ENCODE data around the gene BMERB1.
"Not testable (repeated sequence)": the region's sequence is repeated elsewhere in the genome, so short reads cannot be mapped to it uniquely, and the experiment has no call there.

Gene BMERB1

GRCh38 chr16:15439521-15439920 lies 5.1 kb downstream of the BMERB1 start:
- H3K36me3 Mint-ChIP-seq (ENCODE audit: low read depth) = peaks cover 11% of the 10 kb centered on the region
- DNase-seq = no peak
- peaks cover 8% of the 10 kb centered on the region for H3K27me3 Mint-ChIP-seq (ENCODE audit: low read depth, poor library complexity)
- H3K4me1 Mint-ChIP-seq = peaks cover 22% of the 10 kb centered on the region
- no peak overlapping the region for H3K4me3 Mint-ChIP-seq
- H3K9me3 Mint-ChIP-seq = peaks cover 7% of the 10 kb centered on the region
- TF ChIP-seq, protein P1, sequence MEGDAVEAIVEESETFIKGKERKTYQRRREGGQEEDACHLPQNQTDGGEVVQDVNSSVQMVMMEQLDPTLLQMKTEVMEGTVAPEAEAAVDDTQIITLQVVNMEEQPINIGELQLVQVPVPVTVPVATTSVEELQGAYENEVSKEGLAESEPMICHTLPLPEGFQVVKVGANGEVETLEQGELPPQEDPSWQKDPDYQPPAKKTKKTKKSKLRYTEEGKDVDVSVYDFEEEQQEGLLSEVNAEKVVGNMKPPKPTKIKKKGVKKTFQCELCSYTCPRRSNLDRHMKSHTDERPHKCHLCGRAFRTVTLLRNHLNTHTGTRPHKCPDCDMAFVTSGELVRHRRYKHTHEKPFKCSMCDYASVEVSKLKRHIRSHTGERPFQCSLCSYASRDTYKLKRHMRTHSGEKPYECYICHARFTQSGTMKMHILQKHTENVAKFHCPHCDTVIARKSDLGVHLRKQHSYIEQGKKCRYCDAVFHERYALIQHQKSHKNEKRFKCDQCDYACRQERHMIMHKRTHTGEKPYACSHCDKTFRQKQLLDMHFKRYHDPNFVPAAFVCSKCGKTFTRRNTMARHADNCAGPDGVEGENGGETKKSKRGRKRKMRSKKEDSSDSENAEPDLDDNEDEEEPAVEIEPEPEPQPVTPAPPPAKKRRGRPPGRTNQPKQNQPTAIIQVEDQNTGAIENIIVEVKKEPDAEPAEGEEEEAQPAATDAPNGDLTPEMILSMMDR (IDR thresholded peaks at IDR 0.05) = no peak
- H3K27ac Mint-ChIP-seq = peak overlapping the region; percentile 30

- H3K36me3 Mint-ChIP-seq (ENCODE audit: low read depth) = peaks cover 25% of the 10 kb centered on the region
- H3K9me3 Mint-ChIP-seq = peaks cover 17% of the 10 kb centered on the region
- TF ChIP-seq, protein P1 (IDR thresholded peaks at IDR 0.05) = no peak
- peaks cover 5% of the 10 kb centered on the region for H3K27me3 Mint-ChIP-seq (ENCODE audit: low read depth, poor library complexity)
- H3K27ac Mint-ChIP-seq = no peak overlapping the region
- peaks cover 13% of the 10 kb centered on the region for H3K4me1 Mint-ChIP-seq
- H3K4me3 Mint-ChIP-seq = no peak overlapping the region
- no peak for DNase-seq
These were observed 6.5 kb downstream of the BMERB1 start for GRCh38 chr16:15440852-15441251.

GRCh38 chr16:15442140-15442539 lies 7.8 kb downstream of the BMERB1 start:
- not testable (repeated sequence) for DNase-seq; H3K27me3 Mint-ChIP-seq (ENCODE audit: low read depth, poor library complexity)

GRCh38 chr16:15443753-15444152 lies 9.4 kb downstream of the BMERB1 start:
- H3K4me3 Mint-ChIP-seq = no peak overlapping the region
- TF ChIP-seq, protein P1 (IDR thresholded peaks at IDR 0.05) = no peak
- H3K27ac Mint-ChIP-seq = no peak overlapping the region
- H3K9me3 Mint-ChIP-seq = peaks cover 17% of the 10 kb centered on the region
- H3K36me3 Mint-ChIP-seq (ENCODE audit: low read depth) = peaks cover 36% of the 10 kb centered on the region
- DNase-seq = no peak
- H3K27me3 Mint-ChIP-seq (ENCODE audit: low read depth, poor library complexity) = peaks cover 2% of the 10 kb centered on the region
- H3K4me1 Mint-ChIP-seq = peaks cover 11% of the 10 kb centered on the region

More at GRCh38 chr16:15442140-15442539, 7.8 kb downstream of the BMERB1 start:
- not testable (repeated sequence) for H3K27ac Mint-ChIP-seq, H3K4me3 Mint-ChIP-seq
- peaks cover 11% of the 10 kb centered on the region for H3K4me1 Mint-ChIP-seq
- H3K9me3 Mint-ChIP-seq = peaks cover 17% of the 10 kb centered on the region
- peaks cover 32% of the 10 kb centered on the region for H3K36me3 Mint-ChIP-seq (ENCODE audit: low read depth)

DNA sequence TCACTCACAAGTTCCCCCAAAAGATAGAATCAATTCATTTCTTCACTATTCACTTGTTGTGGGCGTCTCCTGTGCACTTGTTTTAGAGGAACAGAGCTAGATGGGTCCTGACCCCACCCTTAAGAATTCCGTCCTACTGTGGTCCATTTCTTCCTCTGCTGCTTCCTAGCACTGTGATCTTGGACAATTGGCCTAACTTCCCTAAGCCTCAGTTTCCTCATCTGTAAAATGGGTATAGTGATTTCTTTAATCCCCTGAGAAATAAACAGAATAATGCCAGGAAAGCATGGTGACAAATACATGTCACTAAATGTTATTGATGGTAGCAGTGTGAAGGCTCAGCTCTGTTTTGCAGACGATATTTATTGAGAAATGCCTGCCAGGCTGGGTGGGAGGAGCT lies 9.9 kb downstream of the BMERB1 start:
- Mint-ChIP-seq H3K27me3 (ENCODE audit: low read depth, poor library complexity) (peaks cover 2% of the 10 kb centered on the region), H3K27ac (peak overlapping the region; percentile 45), H3K4me1 (peaks cover 11% of the 10 kb centered on the region), H3K4me3 (no peak overlapping the region), H3K9me3 (peaks cover 17% of the 10 kb centered on the region), H3K36me3 (ENCODE audit: low read depth) (peaks cover 36% of the 10 kb centered on the region)
- no peak for DNase-seq
- TF ChIP-seq, protein P1 (IDR thresholded peaks at IDR 0.05) = no peak

GRCh38 chr16:15445450-15445849 lies 11.1 kb downstream of the BMERB1 start:
- no peak for DNase-seq
- H3K4me3 Mint-ChIP-seq = no peak overlapping the region

More at GRCh38 chr16:15445450-15445849, 11.1 kb downstream of the BMERB1 start:
- peaks cover under 1% of the 10 kb centered on the region for H3K4me1 Mint-ChIP-seq
- H3K36me3 Mint-ChIP-seq (ENCODE audit: low read depth) = peaks cover 35% of the 10 kb centered on the region
- H3K9me3 Mint-ChIP-seq = peaks cover 17% of the 10 kb centered on the region
- peaks cover 2% of the 10 kb centered on the region for H3K27me3 Mint-ChIP-seq (ENCODE audit: low read depth, poor library complexity)
- no peak overlapping the region for H3K27ac Mint-ChIP-seq
- TF ChIP-seq, protein P1 (IDR thresholded peaks at IDR 0.05) = no peak

All from nephron progenitor cell (in vitro differentiated cells).